OCI-LY3 (cell line): Measurements from ENCODE around the gene GSTO2.
A peak's percentile ranks its signal among the peaks of the same experiment; 100 is the strongest.

Experiments
- H2AFZ ChIP-seq: fragments of 200-600, 300-600 bp; shearing (Covaris generic); 2 replicates; pipeline ENCODE4 v1.6.0; 2014; ENCODE audit warnings: antibody characterized with exemption, low read depth, low read length
- H3K27ac ChIP-seq: fragments of 200-600, 300-600 bp; sonication (generic); 2 replicates; pipeline ENCODE4 v1.5.1; 2014; ENCODE audit warnings: mild to moderate bottlenecking, low read length, moderate library complexity, mixed read lengths
- H3K27me3 ChIP-seq: fragments of 200-600, 300-600 bp; sonication (generic); 2 replicates; pipeline ENCODE4 v1.6.1; 2014; ENCODE audit warnings: low read depth, low read length, mixed read lengths
- H3K36me3 ChIP-seq: fragments of 200-600, 300-600 bp; sonication (generic); replicated peaks from 2 replicates; pipeline ENCODE3; 2014; ENCODE audit warnings: low read depth, low read length, mixed read lengths
- H3K4me1 ChIP-seq: fragments of 300-600, 200-600 bp; sonication (generic); 2 replicates; pipeline ENCODE4 v1.6.1; 2014; ENCODE audit warnings: low read length, mixed read lengths
- H3K4me2 ChIP-seq: fragments of 200-600, 300-600 bp; sonication (generic); 2 replicates; pipeline ENCODE4 v1.6.1; 2014; ENCODE audit warnings: low read length, mixed read lengths
- H3K4me3 ChIP-seq: fragments of 300-600, 200-600 bp; sonication (generic); 2 replicates; pipeline ENCODE4 v1.5.1; 2014; ENCODE audit warnings: antibody characterized with exemption, mild to moderate bottlenecking, low read length, moderate library complexity
- H3K79me2 ChIP-seq: fragments of 300-600, 200-600 bp; shearing (Covaris generic); 2 replicates; pipeline ENCODE4 v1.6.1; 2014; ENCODE audit warnings: mild to moderate bottlenecking, low read length, mixed read lengths
- H3K9ac ChIP-seq: fragments of 300-600, 200-600 bp; shearing (Covaris generic); 2 replicates; pipeline ENCODE4 v1.6.0; 2014; ENCODE audit warnings: mild to moderate bottlenecking, low read length, moderate library complexity
- H3K9me3 ChIP-seq: fragments of 200-600, 300-600 bp; shearing (Covaris generic); 2 replicates; pipeline ENCODE4 v1.6.1; 2014; ENCODE audit warnings: low read length, mixed read lengths; ENCODE audit not compliant: insufficient read depth
- H4K20me1 ChIP-seq: fragments of 200-600, 300-600 bp; sonication (generic); 2 replicates; pipeline ENCODE4 v1.6.1; 2016; ENCODE audit warnings: low read length, mixed read lengths; ENCODE audit not compliant: insufficient read depth
- EZH2phosphoT487 ChIP-seq: fragments of 200-600 bp; shearing (Covaris generic); IDR thresholded peaks from 2 replicates; pipeline ENCODE4 v1.6.1; 2018; ENCODE audit warnings: antibody characterized with exemption, mixed run types, low read depth
- TF ChIP-seq, protein P1 (sequence below): fragments of 200-600, 300-600 bp; sonication (generic); IDR thresholded peaks from 2 replicates; pipeline ENCODE4 v1.5.1; 2014; ENCODE audit warnings: antibody characterized with exemption, low read length, low read depth

GSTO2 gene

DNA sequence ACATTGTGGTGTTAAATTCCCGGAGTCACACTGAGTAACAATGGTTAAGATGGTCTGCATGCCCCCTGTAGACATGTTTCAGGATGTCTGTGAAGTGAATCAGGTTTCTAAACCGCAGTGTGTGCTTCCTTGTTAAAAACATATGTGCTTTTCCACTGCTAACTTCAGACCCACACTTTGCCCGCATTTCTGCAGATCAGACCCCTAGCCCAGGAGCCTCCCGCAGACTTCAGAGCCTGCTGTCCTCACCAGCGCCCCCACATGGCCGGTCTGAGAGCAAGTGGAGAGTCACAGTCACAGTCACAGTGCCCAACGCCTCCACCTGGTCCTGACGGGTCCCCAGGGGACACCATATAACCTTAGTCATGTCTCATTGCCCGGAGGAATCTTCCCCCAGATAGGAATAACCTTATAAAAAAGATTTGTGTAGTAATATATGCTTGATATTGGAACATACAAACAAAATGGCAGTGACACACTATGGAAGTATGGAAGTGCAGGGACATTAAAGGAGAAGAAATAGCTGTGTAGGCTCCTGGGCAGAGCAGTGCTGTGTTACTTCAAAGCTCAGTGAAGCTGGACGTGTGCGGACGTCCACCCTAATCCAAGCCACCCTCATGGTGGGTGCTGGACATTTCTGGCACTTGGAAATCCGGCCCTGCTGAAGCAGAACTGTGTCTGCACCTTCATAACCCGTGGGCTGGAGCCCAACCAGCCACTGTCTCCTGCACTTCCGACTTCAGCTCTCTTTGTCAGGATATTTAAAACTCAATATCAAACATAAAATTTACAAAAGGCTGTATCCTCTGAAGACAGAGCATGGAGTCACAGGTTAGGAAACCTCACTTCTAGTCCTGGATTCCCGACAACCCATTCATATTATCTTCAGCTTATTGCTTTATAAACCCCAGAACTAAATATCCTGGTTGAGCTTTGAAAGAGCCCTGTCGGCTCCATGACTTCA, 29.0 kb downstream of the GSTO2 start:
- no peaks in the 10 kb centered on the region for H3K79me2 ChIP-seq
- no peaks in the 10 kb centered on the region for H3K9me3 ChIP-seq
- no peak overlapping the region for H3K4me3 ChIP-seq
- no peak overlapping the region for H3K9ac ChIP-seq
- no peak overlapping the region for H3K4me2 ChIP-seq
- no peak overlapping the region for H2AFZ ChIP-seq
- no peaks in the 10 kb centered on the region for H4K20me1 ChIP-seq
- no peaks in the 10 kb centered on the region for H3K36me3 ChIP-seq
- H3K4me1 ChIP-seq, result peaks cover 2% of the 10 kb centered on the region; the same call in 1 of the 2 replicates
- H3K27ac ChIP-seq, result no peak overlapping the region
- no peaks in the 10 kb centered on the region for H3K27me3 ChIP-seq
- TF ChIP-seq, protein P1, sequence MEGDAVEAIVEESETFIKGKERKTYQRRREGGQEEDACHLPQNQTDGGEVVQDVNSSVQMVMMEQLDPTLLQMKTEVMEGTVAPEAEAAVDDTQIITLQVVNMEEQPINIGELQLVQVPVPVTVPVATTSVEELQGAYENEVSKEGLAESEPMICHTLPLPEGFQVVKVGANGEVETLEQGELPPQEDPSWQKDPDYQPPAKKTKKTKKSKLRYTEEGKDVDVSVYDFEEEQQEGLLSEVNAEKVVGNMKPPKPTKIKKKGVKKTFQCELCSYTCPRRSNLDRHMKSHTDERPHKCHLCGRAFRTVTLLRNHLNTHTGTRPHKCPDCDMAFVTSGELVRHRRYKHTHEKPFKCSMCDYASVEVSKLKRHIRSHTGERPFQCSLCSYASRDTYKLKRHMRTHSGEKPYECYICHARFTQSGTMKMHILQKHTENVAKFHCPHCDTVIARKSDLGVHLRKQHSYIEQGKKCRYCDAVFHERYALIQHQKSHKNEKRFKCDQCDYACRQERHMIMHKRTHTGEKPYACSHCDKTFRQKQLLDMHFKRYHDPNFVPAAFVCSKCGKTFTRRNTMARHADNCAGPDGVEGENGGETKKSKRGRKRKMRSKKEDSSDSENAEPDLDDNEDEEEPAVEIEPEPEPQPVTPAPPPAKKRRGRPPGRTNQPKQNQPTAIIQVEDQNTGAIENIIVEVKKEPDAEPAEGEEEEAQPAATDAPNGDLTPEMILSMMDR, result peak; percentile 41
- no peak for TF ChIP-seq EZH2phosphoT487

DNA sequence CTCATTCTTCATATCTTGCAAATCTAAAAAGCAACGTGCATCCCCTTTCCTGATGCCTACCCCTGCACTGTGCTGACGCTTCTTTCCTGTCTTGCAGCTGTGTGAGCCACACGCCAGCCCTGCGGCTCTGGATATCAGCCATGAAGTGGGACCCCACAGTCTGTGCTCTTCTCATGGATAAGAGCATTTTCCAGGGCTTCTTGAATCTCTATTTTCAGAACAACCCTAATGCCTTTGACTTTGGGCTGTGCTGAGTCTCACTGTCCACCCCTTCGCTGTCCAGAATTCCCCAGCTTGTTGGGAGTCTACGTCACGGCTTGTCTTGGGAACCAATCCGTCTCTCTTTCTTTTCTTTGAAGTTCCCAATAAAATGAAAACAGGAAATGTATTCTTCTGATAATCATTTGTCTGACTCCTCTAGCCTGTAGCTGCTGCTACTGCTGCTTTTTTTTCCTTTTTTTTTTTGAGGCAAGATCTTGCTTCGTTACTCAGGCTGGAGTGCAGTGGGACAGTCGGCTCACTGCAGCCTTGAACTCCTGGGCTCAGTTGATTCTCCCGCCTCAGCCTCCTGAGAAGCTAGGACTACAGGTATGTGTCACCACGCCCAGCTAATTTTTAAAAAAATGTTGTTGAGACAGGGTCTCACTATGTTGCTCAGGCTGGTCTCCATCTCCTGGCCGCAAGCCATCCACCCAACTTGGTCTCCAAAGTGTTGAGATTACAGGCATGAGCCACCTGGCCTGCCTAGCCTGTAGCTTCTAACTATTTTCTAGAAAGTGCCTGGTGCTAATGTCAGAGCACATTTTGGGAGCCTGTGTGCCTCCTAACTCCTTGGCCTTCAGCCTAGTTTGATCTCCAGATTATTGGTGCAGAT, 30.3 kb downstream of the GSTO2 start:
- Histone ChIP-seq H3K79me2 (no peaks in the 10 kb centered on the region), H3K4me2 (no peak overlapping the region), H2AFZ (no peak overlapping the region), H4K20me1 (no peaks in the 10 kb centered on the region), H3K9ac (no peak overlapping the region), H3K4me1 (no peaks in the 10 kb centered on the region), H3K27ac (no peak overlapping the region), H3K9me3 (no peaks in the 10 kb centered on the region), H3K36me3 (no peaks in the 10 kb centered on the region), H3K4me3 (no peak overlapping the region), H3K27me3 (no peaks in the 10 kb centered on the region)
- no peak for TF ChIP-seq EZH2phosphoT487
- TF ChIP-seq, protein P1, result no peak

GRCh38 chr10:104300002-104300735, 31.2 kb downstream of the GSTO2 start:
- H3K9me3 ChIP-seq, result no peaks in the 10 kb centered on the region
- TF ChIP-seq, protein P1, result no peak
- TF ChIP-seq EZH2phosphoT487, result no peak
- H3K4me3 ChIP-seq, result no peak overlapping the region
- H3K79me2 ChIP-seq, result no peaks in the 10 kb centered on the region
- no peaks in the 10 kb centered on the region for H3K4me1 ChIP-seq
- no peak overlapping the region for H3K27ac ChIP-seq
- H3K9ac ChIP-seq, result no peak overlapping the region
- H3K27me3 ChIP-seq, result no peaks in the 10 kb centered on the region
- no peak overlapping the region for H3K4me2 ChIP-seq
- no peak overlapping the region for H2AFZ ChIP-seq
- H3K36me3 ChIP-seq, result no peaks in the 10 kb centered on the region
- no peaks in the 10 kb centered on the region for H4K20me1 ChIP-seq
